GM19023 (cell line): ENCODE data around the gene PDCD7.
"Not testable (repeated sequence)": the region's sequence is repeated elsewhere in the genome, so short reads cannot be mapped to it uniquely, and the experiment has no call there.

ENCODE experiments used
- ATAC-seq: cut with Tn5 transposase; IDR thresholded peaks from one replicate; pipeline ENCODE4 v1.9.1; 2021; ENCODE audit warnings: mild to moderate bottlenecking, moderate library complexity; ENCODE audit not compliant: unreplicated experiment

Gene PDCD7, protein sequence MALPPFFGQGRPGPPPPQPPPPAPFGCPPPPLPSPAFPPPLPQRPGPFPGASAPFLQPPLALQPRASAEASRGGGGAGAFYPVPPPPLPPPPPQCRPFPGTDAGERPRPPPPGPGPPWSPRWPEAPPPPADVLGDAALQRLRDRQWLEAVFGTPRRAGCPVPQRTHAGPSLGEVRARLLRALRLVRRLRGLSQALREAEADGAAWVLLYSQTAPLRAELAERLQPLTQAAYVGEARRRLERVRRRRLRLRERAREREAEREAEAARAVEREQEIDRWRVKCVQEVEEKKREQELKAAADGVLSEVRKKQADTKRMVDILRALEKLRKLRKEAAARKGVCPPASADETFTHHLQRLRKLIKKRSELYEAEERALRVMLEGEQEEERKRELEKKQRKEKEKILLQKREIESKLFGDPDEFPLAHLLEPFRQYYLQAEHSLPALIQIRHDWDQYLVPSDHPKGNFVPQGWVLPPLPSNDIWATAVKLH

DNA sequence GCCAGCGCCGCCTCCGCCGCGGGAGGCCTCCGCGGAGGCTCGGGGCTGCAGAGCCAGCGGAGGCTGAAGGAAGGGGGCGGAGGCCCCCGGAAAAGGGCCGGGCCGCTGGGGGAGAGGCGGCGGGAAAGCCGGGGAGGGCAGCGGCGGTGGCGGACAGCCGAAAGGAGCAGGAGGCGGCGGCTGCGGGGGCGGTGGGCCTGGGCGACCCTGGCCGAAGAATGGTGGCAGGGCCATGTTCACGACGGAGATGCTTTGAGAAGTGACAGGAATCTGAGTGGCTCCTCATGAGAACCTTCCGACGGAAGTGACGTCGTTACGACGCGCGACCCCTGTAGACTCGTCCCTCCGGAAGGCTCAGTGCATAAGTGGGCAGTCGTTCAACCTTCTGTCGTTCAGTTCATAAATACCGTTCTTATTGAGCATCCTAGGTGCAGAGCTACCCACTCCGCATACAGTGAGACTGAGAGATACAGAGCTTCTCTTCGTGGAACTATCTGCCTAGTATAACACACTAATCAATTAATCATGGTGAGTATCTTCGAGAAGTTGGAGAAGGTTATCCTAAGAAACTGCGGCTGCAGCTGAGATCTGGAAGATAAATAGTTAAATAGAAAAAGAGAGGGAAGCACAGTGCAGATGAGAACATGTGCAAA is at the start of gene PDCD7:
Gene PDCD7, minus strand, starts transcription at position 261 of the 653 bp plus-strand sequence. Its CDS starts 27 bp downstream, at position 234.
- peak; percentile 83 for ATAC-seq

DNA sequence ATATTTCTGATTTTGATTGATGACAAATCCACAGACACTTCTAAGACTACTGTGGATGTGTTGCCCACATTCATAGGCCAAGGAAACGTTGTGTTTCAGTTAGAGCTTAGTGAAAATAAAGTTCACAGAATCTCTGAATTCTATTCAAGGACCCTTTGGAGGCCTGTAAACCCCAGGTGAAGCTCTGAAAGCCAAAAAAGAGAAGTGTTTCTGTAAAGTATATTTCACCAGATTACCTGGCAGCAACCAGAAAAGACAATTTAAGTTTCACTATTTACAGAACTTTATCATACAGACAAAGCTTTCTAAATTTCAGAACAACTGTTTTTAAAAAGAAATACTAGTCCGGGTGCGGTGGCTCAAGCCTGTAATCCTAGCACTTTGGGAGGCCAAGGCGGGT is 48.9 kb upstream of the PDCD7 start:
- no peak for ATAC-seq

DNA sequence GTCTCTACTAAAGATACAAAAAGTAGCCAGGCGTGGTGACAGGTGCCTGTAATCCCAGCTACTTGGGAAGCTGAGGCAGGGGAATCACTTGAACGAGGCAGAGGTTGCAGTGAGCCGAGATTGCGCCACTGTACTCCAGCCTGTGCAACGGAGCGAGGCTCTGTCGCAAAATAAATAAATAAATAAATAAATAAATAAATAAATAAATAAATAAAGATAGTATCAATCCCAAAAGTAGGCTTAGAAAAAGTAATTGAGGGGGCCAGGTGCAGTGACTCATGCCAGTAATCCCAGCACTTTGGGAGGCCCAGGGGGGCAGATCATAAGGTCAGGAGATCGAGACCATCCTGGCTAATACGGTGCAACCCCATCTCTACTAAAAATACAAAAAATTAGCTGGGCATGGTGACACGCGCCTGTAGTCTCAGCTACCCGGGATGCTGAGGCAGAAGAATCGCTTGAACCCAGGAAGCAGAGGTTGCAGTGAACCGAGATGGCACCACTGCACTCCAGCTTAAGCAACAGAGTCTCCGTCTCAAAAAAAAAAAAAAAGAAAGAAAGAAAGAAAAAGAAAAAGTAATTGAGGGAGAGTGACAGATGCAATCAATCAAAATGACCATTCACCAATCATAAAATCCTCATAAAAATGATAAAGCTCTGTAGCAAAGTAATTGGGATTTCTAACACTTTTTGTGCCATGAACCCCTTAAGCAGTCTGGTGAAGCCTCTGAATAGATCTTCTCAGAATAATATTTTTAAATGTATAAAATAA is 48.2 kb upstream of the PDCD7 start:
- not testable (repeated sequence) for ATAC-seq

DNA sequence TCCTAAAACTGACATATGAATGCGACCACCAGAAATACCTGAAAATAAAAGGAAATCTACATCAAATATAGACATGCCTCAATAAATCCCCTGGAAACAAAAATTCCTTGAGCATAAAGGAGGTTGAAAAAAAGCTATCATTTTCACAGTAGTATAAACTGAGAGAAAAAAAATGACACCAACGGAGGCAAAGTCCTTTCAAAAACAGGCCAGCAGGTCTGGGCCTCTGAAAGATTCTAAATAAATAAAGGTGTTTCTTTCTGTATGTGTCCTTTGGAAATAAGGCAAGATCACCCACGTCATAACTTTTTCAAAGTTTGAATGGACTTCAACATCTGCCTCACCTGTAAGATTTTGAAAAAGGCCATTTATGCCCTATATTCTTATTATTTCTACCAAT is 46.6 kb upstream of the PDCD7 start:
- no peak for ATAC-seq

DNA sequence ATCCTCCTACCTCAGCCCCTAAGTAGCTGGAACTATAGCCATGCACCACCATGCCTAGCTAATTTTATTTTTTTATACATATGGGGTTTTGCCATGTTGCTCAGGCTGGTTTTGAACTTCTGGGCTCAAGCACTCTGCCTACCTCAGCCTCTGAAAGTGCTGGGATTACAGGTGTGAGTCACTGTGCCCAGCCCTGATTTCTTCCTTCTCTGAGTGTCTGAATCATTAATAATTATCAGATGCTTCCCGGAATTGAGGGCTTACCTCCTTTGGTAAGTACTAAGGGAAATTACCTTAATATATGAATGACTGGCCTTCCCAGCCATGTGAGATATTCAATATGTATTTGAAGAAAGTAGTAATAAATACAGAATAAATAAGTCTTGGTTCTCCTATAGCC is 44.3 kb upstream of the PDCD7 start:
- no peak for ATAC-seq

DNA sequence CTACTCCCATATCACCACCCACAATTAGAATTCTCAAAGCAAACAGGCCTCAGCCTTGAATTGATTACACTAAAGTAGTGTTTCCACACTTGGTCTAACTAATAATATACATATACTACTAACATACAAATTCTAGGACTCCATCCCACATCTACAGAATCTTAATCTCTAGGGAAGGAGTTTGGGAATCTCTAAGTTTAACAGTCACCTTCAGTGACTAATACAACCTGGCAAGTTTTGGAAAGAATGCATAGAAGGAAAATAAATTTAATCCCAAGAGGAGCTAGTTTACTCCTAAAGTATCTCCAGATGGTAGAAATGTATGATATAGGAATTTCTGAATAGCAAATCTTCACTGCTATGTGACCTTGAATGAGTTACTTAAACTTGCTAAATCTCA is 42.4 kb upstream of the PDCD7 start:
- ATAC-seq = no peak

DNA sequence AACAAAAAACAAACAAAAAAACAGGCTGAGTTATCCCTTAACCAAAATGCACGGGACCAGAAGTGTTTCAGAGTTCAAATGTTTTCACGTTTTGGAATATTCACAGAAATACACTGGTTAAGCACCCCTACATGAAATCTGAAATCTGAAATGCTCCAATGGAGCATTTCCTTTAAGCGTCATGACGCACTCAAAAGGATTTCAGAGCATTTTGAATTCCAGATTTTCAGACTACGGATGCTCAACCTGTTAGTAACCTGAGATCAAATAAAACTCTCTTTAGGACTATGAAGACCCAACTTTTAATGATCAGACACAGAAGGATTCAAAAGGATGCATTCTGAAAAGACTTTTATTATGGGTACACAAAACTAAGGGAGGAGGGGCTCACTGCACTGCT is 41.9 kb upstream of the PDCD7 start:
- ATAC-seq = no peak

DNA sequence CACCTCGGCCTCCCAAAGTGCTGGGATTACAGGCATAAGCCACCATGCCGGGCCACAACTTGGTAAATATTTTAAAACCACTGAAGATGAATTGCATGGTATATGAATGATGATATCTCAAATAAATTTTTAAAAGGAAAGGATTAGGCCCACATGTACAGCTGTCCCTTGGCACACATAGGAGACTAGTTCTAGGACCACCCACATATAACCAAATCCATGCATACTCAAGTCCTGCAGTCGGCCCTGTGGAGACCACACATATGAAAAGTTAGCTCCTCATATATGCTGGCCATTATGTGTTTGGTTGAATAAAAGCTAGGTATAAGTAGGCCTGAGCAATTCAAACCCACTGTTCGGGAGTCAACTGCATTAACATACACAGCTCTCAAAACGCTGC is 40.9 kb upstream of the PDCD7 start:
- no peak for ATAC-seq

DNA sequence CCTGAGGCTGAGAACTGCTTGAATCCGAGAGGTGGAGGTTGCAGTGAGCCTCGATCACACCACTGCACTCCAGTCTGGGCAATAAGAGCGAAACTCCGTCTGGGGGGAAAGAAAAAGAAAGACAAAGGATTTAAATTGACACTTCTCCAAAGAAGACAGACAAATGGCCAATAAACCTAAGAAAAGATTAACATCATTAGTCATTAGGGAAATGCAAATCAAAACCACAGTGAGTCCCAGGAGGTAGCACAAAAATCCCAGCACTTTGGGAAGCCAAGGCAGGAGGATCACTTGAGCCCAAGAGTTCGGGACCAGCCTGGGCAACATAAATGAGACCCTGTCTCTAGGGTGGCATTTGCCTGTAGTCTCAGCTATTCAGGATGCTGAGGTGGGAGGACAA is 38.9 kb upstream of the PDCD7 start:
- no peak for ATAC-seq

DNA sequence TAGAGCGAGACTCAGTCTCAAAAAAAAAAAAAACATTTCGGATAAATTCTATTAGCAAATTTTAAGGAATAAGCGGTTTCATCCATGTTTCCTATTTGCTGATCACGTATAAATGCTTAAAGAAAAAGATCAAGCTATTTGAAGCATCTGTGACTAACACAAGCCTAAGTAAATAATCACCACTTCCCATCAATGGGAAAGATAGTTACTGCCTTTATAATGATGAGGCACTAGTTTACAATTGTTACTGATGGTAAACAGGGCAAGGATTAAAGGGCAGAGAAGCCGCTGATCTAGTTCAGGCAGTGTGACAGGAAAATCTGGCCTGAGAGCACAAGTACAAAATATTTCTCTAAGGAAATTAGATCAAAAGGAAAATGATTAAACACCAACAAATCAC is 37.8 kb upstream of the PDCD7 start:
- ATAC-seq = no peak

DNA sequence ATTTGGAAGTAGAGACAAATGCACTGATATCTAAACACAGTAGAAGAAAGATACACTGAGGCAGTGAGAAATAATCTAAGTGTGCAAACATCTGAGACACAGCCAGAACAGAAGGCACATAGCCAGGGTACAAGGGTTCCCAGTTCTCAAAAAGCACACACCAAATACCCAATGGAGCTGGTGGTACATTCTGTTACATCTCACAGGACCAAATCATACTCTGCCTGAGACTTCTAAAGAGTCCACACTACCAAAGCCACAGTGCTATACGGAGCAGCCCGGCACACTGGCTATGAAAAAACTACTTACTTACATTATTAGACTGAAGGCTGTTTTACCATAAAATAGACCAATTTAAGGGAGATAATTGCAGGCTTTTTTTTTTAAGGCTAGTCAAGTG is 32.3 kb upstream of the PDCD7 start:
- no peak for ATAC-seq

DNA sequence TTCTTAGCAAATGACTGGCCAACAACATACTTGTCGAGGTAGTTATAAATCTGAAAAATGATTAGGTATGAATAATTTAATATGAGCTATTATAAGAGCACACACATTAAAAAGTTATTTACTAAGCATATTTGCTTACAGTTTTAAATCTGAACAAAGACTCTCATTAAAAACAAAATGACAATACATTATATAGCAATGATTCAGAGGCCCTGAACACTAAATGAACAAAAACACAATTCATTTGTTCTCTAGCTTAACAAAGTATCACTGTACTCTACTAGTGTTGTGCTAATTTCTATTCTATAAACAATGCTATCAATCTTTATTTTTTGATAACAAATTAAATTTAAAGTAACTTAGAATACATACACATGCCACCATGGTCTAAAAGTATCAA is 30.5 kb upstream of the PDCD7 start:
- ATAC-seq = no peak

DNA sequence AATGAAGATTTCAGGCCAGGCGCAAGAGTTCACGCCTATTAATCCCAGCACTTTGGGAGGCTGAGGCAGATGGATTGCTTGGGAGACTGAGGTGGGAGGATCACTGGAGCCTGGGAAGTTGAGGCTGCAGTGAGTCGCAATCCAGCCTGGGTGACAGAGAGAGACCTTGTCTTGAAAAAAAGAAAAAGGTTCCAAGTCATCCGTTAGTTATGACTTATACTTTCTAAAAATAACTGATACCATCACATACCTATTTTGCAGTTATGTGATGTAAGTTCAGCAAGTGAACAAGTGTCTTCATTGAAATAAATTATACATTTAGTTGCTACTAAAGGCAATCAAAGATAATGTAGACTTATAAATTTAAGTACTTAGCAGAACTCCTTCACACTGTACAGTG is 29.4 kb upstream of the PDCD7 start:
- no peak for ATAC-seq

DNA sequence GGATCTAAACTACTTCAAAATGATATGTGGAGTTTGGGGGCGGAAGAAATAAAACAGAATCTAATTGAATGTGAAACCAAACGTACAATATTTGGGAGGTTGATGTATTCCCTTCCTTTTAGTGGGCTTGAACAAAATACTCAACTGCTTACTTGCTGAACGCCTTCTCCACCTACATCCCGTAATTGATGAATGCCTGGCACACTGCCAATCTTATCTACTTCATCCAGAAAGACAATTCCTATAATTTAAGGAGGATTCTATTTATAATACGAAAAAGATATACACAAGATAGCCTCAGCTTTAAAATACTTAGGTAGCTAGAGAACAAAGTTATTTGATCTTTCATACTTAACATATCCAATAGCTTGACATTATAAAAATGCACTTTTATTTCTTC is 23.1 kb upstream of the PDCD7 start:
- no peak for ATAC-seq

DNA sequence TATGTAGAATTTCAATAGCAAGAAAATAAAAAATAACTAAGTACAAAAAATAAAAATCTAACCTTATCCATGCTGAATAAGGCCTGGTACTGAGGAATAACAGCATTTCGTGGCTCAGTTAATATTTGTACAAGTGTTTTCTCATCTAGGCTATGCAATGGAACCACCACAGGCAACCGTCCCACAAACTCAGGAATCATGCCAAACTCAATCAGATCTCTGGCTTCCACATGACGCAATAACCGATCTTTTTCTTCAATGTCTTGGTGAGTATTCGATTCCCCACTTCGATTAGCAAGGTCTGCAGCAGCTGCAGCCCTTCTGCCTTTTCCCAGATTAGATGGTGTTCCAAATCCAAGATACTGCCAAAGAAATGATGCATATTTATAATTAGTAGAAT is 21.1 kb upstream of the PDCD7 start:
- ATAC-seq = no peak

DNA sequence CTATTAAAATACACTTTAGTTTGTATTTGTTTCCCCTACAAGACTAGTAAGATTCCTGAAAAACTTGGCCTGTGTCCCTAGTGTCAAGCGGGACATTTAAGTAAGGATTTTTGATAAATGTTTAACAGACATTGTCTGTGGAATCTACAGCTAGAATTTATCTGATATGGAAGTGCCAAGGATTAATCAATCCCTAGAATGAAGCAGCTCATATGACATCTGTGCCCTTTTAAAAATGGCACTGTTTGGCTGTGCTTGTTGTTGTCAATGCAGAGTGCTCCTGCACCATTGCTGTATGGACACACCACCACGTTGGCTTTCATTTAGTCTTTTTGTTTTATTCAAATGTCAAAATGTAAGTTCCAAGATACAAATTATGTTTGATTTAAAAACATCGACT is 14.3 kb upstream of the PDCD7 start:
- no peak for ATAC-seq

DNA sequence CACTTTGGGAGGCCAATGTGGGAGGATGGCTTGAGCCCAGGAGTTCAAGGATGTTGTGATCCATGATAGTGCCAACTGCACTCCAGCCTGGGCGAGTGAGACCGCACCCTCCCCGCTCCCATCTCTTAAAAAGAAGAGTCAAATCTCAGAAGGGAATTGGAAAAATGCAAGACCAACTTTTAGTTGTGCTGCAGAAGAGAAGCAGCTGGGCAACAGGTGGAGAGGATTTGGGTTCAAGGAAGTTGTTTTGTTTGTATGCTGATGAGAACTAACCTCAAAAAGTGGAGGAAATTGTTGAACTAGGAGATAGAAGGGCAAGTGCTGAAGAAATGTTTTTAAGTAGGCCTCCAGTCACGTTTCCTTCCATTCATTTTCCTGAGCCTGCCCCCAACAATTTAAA is 12.8 kb upstream of the PDCD7 start:
- no peak for ATAC-seq

DNA sequence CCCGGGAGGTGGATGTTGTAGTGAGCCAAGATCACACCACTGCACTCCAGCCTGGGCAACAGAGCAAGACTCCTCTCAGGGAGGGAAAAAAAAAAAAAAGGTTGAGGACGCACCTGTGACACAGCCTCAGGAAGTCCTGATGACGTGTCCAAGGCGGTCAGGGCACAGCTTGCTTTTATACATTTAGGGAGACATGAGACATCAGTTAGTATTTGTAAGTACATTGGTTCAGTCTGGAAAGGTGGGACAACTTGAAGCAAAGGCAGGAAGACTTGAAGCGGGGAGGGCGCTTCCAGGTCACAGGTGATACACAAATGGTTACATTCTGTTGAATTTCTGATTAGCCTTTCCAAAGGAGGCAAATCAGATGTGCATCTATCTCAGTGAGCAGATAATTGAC is 5.0 kb upstream of the PDCD7 start:
- ATAC-seq = not testable (repeated sequence)

DNA sequence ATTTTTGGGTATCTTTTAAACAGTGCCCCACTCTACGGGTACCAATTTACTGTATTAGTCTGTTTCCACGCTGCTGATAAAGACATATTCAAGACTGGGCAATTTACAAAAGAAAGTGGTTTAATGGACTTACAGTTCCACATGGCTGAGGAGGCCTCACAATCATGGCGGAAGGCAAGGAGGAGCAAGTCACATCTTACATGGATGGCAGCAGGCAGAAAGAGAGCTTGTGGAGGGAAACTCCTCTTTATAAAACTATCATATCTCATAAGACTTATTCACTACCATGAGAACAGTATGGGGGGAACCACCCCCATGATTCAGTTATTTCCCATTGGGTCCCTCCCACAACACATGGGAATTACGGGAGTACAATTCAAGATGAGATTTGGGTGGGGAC is 4.3 kb upstream of the PDCD7 start:
- ATAC-seq = not testable (repeated sequence)

DNA sequence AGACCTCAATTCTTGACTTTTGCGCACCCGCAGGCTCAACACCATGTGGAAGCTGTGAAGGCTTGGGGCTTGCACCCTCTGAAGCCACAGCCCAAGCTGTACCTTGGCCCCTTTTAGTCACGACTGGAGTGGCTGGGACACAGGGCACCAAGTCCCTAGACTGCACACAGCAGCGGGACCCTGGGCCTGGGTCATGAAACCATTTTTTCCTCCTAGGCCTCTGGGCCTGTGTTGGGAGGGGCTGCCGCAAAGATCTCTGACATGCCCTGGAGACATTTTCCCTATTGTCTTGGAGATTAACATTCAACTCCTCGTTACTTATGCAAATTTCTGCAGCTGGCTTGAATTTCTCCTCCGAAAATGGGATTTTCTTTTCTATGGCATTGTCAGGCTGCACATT is 3.5 kb upstream of the PDCD7 start:
- not testable (repeated sequence) for ATAC-seq

DNA sequence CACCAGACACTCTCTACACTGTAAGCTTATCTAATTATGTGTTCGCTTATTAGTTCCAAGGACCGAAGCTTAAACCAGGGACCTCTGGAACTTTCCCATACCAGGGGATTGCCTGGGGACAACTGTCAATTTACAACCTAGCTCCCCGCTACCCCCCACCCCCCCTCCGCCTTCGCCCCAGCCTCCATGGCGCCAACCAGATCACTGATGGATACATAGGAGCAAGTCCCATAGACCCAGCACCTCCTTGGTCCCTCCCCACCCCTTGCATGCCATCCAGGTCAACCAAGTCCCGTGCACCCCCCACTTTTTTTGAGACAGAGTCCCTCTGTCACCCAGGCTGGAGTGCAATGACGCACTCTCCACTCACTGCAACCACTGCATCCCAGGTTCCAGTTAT is 930 bp upstream of the PDCD7 start:
- ATAC-seq = no peak
